PC-3 (cell line): ENCODE data around the gene AMN. TPM values are rescaled to one million over a fixed set of nuclear protein-coding genes. Genes with fewer than 3 reads are reported as not detected.

Source experiments
- ATAC-seq: fragments of 200-7000 bp; cut with Tn5 transposase; 2 replicates; pipeline ENCODE4 v1.9.1; 2020; ENCODE audit warnings: mild to moderate bottlenecking, moderate library complexity
- BruUV-seq: library from RNA; stranded (reverse); fragments of 400-500 nt; replicated peaks from 2 replicates; lab custom pipeline; 2021; lab: Mats Ljungman, UMichigan
- CTCF ChIA-PET: fragments of 300-600 bp; sonication (Branson Sonifier 250); formaldehyde crosslinking; loops from one replicate; lab custom pipeline; 2022; ENCODE audit warnings: antibody characterized with exemption; lab: Charles Lee
- POLR2A ChIA-PET: fragments of 300-600 bp; sonication (Branson Sonifier 250); formaldehyde crosslinking; loops from one replicate; lab custom pipeline; 2022; ENCODE audit warnings: antibody characterized with exemption; ENCODE audit not compliant: unreplicated experiment; lab: Charles Lee
- DNase-seq: peaks from one replicate; pipeline ENCODE4 v3.0.0-alpha.2; 2015
- H2AFZ ChIP-seq: fragments of 300-600 bp; sonication (generic); 2 replicates; pipeline ENCODE4 v1.6.0; 2016; ENCODE audit warnings: antibody characterized with exemption, low read length
- H3F3A ChIP-seq: fragments of 300-600 bp; sonication (generic); one replicate; pipeline ENCODE4 v1.6.0; 2017; ENCODE audit warnings: antibody characterized with exemption, low read length, control low read depth, mild to moderate bottlenecking; ENCODE audit not compliant: unreplicated experiment
- H3K27ac ChIP-seq: fragments of 300-600 bp; sonication (generic); 2 replicates; pipeline ENCODE4 v1.5.1; 2016; ENCODE audit warnings: mild to moderate bottlenecking, low read length
- H3K27me3 ChIP-seq: fragments of 300-600 bp; sonication (generic); 2 replicates; pipeline ENCODE4 v1.6.1; 2016; ENCODE audit warnings: low read length, mixed read lengths
- H3K36me3 ChIP-seq: fragments of 300-600 bp; sonication (generic); 2 replicates; pipeline ENCODE4 v1.6.1; 2016; ENCODE audit warnings: low read depth, mixed run types, low read length, mixed read lengths
- H3K4me1 ChIP-seq: fragments of 300-600 bp; sonication (generic); 2 replicates; pipeline ENCODE4 v1.5.1; 2016; ENCODE audit warnings: low read length; ENCODE audit not compliant: insufficient read depth
- H3K4me2 ChIP-seq: fragments of 300-600 bp; sonication (generic); 2 replicates; pipeline ENCODE4 v1.6.0; 2016; ENCODE audit warnings: low read length
- H3K4me3 ChIP-seq: fragments of 300-600 bp; sonication (generic); 2 replicates; pipeline ENCODE4 v1.5.1; 2016; ENCODE audit warnings: mild to moderate bottlenecking, low read length, mixed read lengths
- H3K79me2 ChIP-seq: fragments of 300-600 bp; sonication (generic); 2 replicates; pipeline ENCODE4 v1.6.1; 2017; ENCODE audit warnings: low read length, mixed read lengths
- H3K9ac ChIP-seq: fragments of 300-600 bp; sonication (generic); 2 replicates; pipeline ENCODE4 v1.6.0; 2016; ENCODE audit warnings: mild to moderate bottlenecking, low read length
- H3K9me2 ChIP-seq: fragments of 300-600 bp; sonication (generic); replicated peaks from 2 replicates; pipeline ENCODE4 v1.6.1; 2016; ENCODE audit warnings: mixed run types, low read length, mixed read lengths
- H3K9me3 ChIP-seq: fragments of 300-600 bp; sonication (generic); 2 replicates; pipeline ENCODE4 v1.6.1; 2016; ENCODE audit warnings: low read length, mixed read lengths
- H4K20me1 ChIP-seq: fragments of 300-600 bp; sonication (generic); 2 replicates; pipeline ENCODE4 v1.6.1; 2016; ENCODE audit warnings: low read length, mixed read lengths
- EZH2 ChIP-seq: fragments of 300-600 bp; sonication (generic); IDR thresholded peaks from one replicate; pipeline ENCODE4 v1.6.1; 2017; ENCODE audit warnings: antibody characterized with exemption, mild to moderate bottlenecking, low read length; ENCODE audit not compliant: unreplicated experiment
- EZH2phosphoT487 ChIP-seq: fragments of 300-600 bp; sonication (generic); IDR thresholded peaks from 2 replicates; pipeline ENCODE4 v1.6.1; 2018; ENCODE audit warnings: mild to moderate bottlenecking, antibody characterized with exemption, low read length, borderline replicate concordance
- intact Hi-C: fragments of 100-400 bp; cut with micrococcal nuclease; formaldehyde crosslinking; loops from 2 replicates; pipeline ENCODE4 v1.9.0; 2023
- total RNA-seq: library from RNA; depleted of rRNA; stranded (reverse); fragments of >200 nt; gene quantifications from 2 replicates; pipeline ENCODE4 v1.2.3, GENCODE V29; 2014
- TF ChIP-seq, protein P1 (sequence below): fragments of 300-600 bp; sonication (generic); conservative IDR thresholded peaks from 2 replicates; pipeline ENCODE4 v1.5.1; 2017; ENCODE audit warnings: antibody characterized with exemption, low read depth, mild to moderate bottlenecking, low read length

The AMN gene
- total RNA-seq, 1 experiment from 2014 or later: not detected

DNA sequence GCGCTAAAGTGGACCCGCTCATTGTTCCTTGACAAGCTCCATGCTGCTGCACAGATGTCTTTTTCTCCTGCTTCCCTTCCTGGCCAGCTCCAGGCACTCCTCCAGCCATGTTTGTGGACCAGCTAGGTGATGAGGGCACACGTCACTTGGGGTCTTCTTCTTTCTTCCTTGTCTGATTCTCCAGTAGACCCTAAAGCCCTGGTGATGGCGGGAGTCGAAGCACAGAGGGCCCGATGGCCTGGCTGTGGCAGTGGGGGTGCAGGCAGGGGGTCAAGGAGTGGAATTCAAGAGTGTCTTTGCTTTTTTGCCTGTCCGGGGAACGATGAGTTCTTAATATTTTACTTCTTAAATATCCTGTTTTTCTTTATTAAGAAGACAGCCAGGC lies 23.0 kb upstream of the AMN start:
- ChIA-PET POLR2A (interaction anchor here (0.7 kb wide), 1 partner anchor 132 kb away, joined by 20 read pairs; no protein-coding TSS in a partner anchor), CTCF (no interaction called here)
- H3K36me3 ChIP-seq: peaks cover 7% of the 10 kb centered on the region; the same call in 1 of the 2 replicates
- no peak overlapping the region for H3K4me2 ChIP-seq
- no peaks in the 10 kb centered on the region for H4K20me1 ChIP-seq
- intact Hi-C loops: no loop called here
- H3K9me3 ChIP-seq: no peaks in the 10 kb centered on the region
- no peak overlapping the region for H3K9ac ChIP-seq
- H3F3A ChIP-seq: no peaks in the 10 kb centered on the region
- no peaks in the 10 kb centered on the region for H3K4me1 ChIP-seq
- H3K79me2 ChIP-seq: no peaks in the 10 kb centered on the region
- no TSS peak for BruUV-seq
- H3K4me3 ChIP-seq: no peak overlapping the region
- no peaks in the 10 kb centered on the region for H3K9me2 ChIP-seq
- no peak overlapping the region for H3K27ac ChIP-seq
- no peak for ATAC-seq
- TF ChIP-seq, protein P1, sequence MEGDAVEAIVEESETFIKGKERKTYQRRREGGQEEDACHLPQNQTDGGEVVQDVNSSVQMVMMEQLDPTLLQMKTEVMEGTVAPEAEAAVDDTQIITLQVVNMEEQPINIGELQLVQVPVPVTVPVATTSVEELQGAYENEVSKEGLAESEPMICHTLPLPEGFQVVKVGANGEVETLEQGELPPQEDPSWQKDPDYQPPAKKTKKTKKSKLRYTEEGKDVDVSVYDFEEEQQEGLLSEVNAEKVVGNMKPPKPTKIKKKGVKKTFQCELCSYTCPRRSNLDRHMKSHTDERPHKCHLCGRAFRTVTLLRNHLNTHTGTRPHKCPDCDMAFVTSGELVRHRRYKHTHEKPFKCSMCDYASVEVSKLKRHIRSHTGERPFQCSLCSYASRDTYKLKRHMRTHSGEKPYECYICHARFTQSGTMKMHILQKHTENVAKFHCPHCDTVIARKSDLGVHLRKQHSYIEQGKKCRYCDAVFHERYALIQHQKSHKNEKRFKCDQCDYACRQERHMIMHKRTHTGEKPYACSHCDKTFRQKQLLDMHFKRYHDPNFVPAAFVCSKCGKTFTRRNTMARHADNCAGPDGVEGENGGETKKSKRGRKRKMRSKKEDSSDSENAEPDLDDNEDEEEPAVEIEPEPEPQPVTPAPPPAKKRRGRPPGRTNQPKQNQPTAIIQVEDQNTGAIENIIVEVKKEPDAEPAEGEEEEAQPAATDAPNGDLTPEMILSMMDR: no peak
- TF ChIP-seq EZH2 (no peak), EZH2phosphoT487 (no peak)
- DNase-seq: no peak
- H2AFZ ChIP-seq: no peak overlapping the region
- no peaks in the 10 kb centered on the region for H3K27me3 ChIP-seq

DNA sequence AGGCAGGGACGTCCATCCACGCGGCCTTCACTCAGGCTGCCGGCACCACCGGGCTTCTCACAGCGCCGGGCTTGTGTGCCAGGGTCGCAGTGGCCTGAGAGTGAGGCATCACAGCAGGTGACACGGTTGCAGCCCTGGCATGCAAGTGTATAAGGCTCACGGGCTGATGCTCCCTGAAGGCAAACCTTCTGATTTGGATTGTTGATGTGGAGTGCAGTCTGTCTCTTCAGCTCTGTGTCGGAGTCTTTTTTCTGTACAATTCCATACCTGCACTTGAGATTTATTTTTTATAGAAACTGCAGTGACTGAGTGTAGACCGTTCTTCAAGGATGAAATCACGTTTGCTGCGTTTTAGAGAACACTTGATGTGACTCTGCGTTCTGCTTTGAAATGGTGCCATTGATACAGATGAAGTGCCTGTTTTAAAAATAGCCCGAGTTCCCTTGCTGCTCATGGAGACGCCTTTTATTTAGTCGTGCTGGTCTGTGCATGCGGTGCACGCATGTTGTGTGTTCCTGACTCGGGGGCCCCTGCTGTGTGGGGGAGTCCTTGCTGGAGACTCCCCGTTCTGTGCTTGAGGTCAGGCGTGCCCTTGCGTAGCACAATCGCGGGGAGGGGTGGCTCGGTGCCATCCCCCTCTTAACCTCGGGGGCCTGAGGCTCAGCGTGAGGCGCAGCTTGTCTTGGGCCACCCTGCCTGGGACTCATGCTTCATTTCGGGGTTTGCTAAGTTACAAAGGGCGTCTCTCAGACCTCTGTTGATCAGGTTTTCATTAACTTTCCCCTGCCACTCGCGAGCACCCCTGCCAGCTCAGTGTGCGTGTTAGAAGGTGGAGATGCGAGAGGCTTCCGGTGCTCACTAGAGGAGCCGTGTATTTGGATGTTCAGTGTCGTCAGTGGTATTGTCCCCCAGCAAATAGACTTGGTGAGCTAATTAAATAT lies 21.6 kb upstream of the AMN start:
- H2AFZ ChIP-seq: no peak overlapping the region
- no peaks in the 10 kb centered on the region for H3K4me1 ChIP-seq
- ATAC-seq: no peak
- H3K79me2 ChIP-seq: no peaks in the 10 kb centered on the region
- intact Hi-C loops: no loop called here
- no peak overlapping the region for H3K4me2 ChIP-seq
- H3K27ac ChIP-seq: no peak overlapping the region
- no peaks in the 10 kb centered on the region for H4K20me1 ChIP-seq
- H3K9ac ChIP-seq: no peak overlapping the region
- TF ChIP-seq EZH2 (no peak), EZH2phosphoT487 (no peak)
- TF ChIP-seq, protein P1: no peak
- H3F3A ChIP-seq: no peaks in the 10 kb centered on the region
- H3K9me3 ChIP-seq: no peaks in the 10 kb centered on the region
- BruUV-seq: no TSS peak
- no peaks in the 10 kb centered on the region for H3K9me2 ChIP-seq
- no peaks in the 10 kb centered on the region for H3K27me3 ChIP-seq
- H3K36me3 ChIP-seq: peaks cover 1% of the 10 kb centered on the region; the same call in 1 of the 2 replicates
- POLR2A ChIA-PET: no interaction called here
- no peak overlapping the region for H3K4me3 ChIP-seq
- CTCF ChIA-PET: no interaction called here
- no peak for DNase-seq

DNA sequence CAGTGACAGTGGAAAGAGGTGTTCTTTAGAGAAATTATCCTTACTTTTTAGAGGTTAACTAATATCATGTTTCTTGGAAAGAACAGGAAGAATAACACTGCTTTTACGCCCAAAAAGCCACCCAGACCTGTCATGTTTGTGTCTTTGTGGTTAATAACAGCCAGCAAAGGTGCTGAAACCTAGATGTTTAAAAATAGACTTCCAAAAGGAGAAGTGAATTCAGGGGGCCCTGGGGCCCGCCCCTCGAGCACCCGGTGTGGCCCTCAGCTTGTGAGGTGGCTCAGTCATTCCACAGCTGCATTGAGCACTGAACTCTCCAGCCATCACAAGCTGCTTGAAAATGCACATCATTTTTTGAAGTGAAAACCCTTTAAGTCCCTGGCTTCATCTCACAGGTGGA lies 20.8 kb upstream of the AMN start:
- no peaks in the 10 kb centered on the region for H3K79me2 ChIP-seq
- H3K4me3 ChIP-seq: no peak overlapping the region
- no peaks in the 10 kb centered on the region for H3K4me1 ChIP-seq
- no peak overlapping the region for H3K27ac ChIP-seq
- intact Hi-C loops: no loop called here
- POLR2A ChIA-PET: no interaction called here
- no peak for ATAC-seq
- peaks cover 2% of the 10 kb centered on the region; the same call in 1 of the 2 replicates for H3K36me3 ChIP-seq
- no peaks in the 10 kb centered on the region for H3F3A ChIP-seq
- no peak for TF ChIP-seq EZH2phosphoT487
- TF ChIP-seq, protein P1: no peak
- TF ChIP-seq EZH2: no peak
- H4K20me1 ChIP-seq: no peaks in the 10 kb centered on the region
- H3K9me2 ChIP-seq: no peaks in the 10 kb centered on the region
- BruUV-seq: no TSS peak
- no peak overlapping the region for H3K9ac ChIP-seq
- CTCF ChIA-PET: no interaction called here
- H3K4me2 ChIP-seq: no peak overlapping the region
- no peaks in the 10 kb centered on the region for H3K9me3 ChIP-seq
- no peaks in the 10 kb centered on the region for H3K27me3 ChIP-seq
- no peak overlapping the region for H2AFZ ChIP-seq
- no peak for DNase-seq
